LNCaP clone FGC (cell line): ENCODE data around the gene PHACTR2.
"Not testable (repeated sequence)": the region's sequence is repeated elsewhere in the genome, so short reads cannot be mapped to it uniquely, and the experiment has no call there.

Source experiments
- DNase-seq: peaks from one replicate; pipeline ENCODE4 v3.0.0-alpha.2; 2011; ENCODE audit warnings: low read depth
- H3K4me3 ChIP-seq: 2 replicates; pipeline ENCODE4 v1.5.1; 2011; ENCODE audit warnings: mild to moderate bottlenecking, low read depth, low read length, control low read depth
- CTCF ChIP-seq: IDR thresholded peaks from 2 replicates; pipeline ENCODE4 v1.5.1; 2012; ENCODE audit warnings: mild to moderate bottlenecking; ENCODE audit not compliant: control insufficient read depth, insufficient read depth; ENCODE audit errors: extremely low read depth

The PHACTR2 gene

GRCh38 chr6:143664171-143664570, 13.6 kb upstream of the PHACTR2 start:
- no peak for DNase-seq
- H3K4me3 ChIP-seq, result no peak overlapping the region
- TF ChIP-seq CTCF, result no peak

DNA sequence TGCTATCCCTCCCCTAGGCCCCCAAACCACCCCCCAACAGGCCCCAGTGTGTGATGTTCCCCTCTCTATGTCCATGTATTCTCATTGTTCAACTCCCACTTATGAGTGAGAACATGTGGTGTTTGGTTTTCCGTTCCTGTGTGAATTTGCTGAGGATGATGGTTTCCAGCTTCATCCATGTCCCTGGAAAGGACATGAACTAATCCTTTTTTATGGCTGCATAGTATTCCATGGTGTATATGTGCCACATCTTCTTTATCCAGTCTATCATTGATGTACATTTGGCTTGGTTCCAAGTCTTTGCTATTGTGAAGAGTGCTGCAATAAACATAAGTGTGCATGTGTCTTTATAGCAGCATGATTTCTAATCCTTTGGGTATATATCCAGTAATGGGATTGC, 11.8 kb upstream of the PHACTR2 start:
- not testable (repeated sequence) for H3K4me3 ChIP-seq, DNase-seq

GRCh38 chr6:143669483-143669882, 8.3 kb upstream of the PHACTR2 start:
- H3K4me3 ChIP-seq, DNase-seq: not testable (repeated sequence)

- no peak overlapping the region for H3K4me3 ChIP-seq
- DNase-seq, result no peak
- no peak for TF ChIP-seq CTCF
These were observed 4.1 kb upstream of the PHACTR2 start for GRCh38 chr6:143673669-143674068.

DNA sequence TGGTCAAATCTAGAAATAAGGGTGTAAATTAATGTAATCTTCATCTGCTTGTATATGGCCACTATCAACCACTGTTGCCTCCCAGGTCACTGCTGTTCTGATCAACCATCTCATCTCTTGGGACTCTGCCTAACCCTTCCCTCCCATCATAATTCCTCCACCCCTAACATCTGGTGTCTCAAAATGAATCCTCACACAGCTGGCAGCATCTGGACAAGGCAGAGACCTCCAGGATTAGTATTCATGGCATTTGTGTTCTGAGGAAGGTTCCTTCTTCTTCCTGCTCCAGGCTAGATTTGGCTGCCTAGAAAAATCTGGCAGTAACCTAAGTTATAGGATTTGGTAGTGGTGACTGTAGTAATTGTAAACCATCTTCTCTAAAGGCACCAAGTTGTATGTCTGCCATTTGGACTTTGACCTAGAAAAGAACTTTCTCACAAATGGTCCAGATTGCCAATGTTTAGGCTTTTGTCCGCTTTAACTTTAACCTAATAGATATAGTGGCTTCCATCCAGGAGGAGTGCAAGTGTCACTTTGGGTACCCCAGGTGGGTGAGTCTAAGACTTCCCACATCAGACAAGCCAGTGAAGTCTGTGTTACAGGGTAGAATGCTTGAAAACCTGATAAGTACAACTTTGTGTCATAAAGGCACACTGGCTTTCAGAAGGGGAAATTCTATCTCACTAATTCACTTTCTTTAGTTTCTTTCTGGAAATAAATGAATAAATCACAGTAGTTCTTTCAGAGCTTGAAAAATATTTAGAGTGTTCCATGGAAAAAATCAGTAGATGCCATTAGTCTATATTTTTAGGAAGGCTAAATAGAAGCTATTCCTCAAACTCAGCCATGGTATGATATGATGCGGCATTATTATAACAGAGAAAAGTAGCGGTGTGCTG, 3.0 kb upstream of the PHACTR2 start:
- H3K4me3 ChIP-seq, result no peak overlapping the region
- no peak for DNase-seq
- TF ChIP-seq CTCF, result no peak

- H3K4me3 ChIP-seq, result no peak overlapping the region
- no peak for TF ChIP-seq CTCF
- no peak for DNase-seq
These were observed 2.3 kb upstream of the PHACTR2 start for GRCh38 chr6:143675382-143675900.

- no peak overlapping the region for H3K4me3 ChIP-seq
- DNase-seq, result no peak
- no peak for TF ChIP-seq CTCF
These were observed 1.8 kb upstream of the PHACTR2 start for GRCh38 chr6:143675946-143676345.

DNA sequence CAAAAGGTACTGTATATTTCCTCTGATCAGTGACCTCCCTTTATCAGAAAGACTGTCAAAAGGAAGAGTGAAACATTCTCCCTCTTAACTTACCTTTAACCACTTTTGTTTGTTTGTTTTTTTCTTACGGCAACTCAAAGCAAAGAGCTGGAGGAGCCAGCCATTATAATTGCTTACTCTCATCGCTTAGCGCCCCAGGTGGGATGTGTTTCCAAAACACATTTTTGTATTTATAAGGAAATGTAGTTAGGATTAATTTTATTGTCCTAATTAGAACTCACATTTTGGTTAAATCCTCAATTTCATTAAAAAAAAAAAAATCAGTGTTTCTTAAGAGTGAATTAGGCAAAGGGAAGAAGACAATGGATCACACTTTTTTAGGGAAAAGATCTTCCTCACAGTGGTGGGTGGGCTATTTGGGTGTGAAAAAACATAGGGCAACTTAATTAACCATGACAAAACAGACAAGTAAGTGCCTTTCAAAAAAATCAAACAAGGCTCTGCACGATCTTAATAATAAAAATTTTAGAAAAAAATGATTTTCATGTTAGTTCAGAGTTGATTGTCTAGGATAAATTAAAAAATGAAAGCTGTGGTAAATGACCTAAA, 1.2 kb upstream of the PHACTR2 start:
- no peak for TF ChIP-seq CTCF
- DNase-seq, result no peak
- H3K4me3 ChIP-seq, result no peak overlapping the region
